Left ventricle myocardium inferior (tissue), 1 donor: ENCODE data around the gene SLC10A7. TPM values are rescaled to one million over a fixed set of nuclear protein-coding genes. Genes with fewer than 3 reads are reported as not detected.

Experiments used
- microRNA-seq: library from miRNA; unstranded; fragments of <30 nt; microRNA quantifications from one replicate; pipeline ENCODE4 v1.2.0, GENCODE V29; 2020
- total RNA-seq: library from RNA; stranded (reverse); fragmentation: NEBNext Ultra II Directional; extraction: Animal tissue kit (Norgen Biotek cat#: 25700); gene quantifications from one replicate; pipeline ENCODE4 v1.2.1, GENCODE V29; 2021
- donor health status: DM: no; HTN: yes; CAD: no; lungs with severe emphysema.

Gene SLC10A7
- total RNA-seq, 1 donor from 2014 or later = 4.3 TPM

Small RNAs within 50 kb of the gene (microRNA-seq; reads per million reads assigned to microRNA genes)
- gene MIR7849 = not detected

Other genes with a start within 250 kb of the SLC10A7 start
- not detected for gene POU4F2, start 117.0 kb upstream of the SLC10A7 start, total RNA-seq